ENCODE measurements around the gene CNTLN. TPM values are rescaled to one million over a fixed set of nuclear protein-coding genes. Genes with fewer than 3 reads are reported as not detected.

CNTLN gene
- total RNA-seq, 1 donor from 2014 or later = 14.1 TPM

- H3K36me3 Mint-ChIP-seq = peaks cover 12% of the 10 kb centered on the region
- H3K27me3 Mint-ChIP-seq = no peaks in the 10 kb centered on the region
- TF ChIP-seq, protein P1, sequence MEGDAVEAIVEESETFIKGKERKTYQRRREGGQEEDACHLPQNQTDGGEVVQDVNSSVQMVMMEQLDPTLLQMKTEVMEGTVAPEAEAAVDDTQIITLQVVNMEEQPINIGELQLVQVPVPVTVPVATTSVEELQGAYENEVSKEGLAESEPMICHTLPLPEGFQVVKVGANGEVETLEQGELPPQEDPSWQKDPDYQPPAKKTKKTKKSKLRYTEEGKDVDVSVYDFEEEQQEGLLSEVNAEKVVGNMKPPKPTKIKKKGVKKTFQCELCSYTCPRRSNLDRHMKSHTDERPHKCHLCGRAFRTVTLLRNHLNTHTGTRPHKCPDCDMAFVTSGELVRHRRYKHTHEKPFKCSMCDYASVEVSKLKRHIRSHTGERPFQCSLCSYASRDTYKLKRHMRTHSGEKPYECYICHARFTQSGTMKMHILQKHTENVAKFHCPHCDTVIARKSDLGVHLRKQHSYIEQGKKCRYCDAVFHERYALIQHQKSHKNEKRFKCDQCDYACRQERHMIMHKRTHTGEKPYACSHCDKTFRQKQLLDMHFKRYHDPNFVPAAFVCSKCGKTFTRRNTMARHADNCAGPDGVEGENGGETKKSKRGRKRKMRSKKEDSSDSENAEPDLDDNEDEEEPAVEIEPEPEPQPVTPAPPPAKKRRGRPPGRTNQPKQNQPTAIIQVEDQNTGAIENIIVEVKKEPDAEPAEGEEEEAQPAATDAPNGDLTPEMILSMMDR (conservative IDR thresholded peaks at IDR 0.05) = no peak
- no peaks in the 10 kb centered on the region for H3K4me1 Mint-ChIP-seq (ENCODE audit: unreplicated experiment)
- DNase-seq (ENCODE audit: extremely low spot score, unreplicated experiment) = no peak
- H3K9me3 Mint-ChIP-seq = no peaks in the 10 kb centered on the region
- no peak overlapping the region for H3K4me3 Mint-ChIP-seq
- H3K27ac Mint-ChIP-seq = no peak overlapping the region
Observed at GRCh38 chr9:17315341-17315740, 180.5 kb downstream of the CNTLN start.

DNA sequence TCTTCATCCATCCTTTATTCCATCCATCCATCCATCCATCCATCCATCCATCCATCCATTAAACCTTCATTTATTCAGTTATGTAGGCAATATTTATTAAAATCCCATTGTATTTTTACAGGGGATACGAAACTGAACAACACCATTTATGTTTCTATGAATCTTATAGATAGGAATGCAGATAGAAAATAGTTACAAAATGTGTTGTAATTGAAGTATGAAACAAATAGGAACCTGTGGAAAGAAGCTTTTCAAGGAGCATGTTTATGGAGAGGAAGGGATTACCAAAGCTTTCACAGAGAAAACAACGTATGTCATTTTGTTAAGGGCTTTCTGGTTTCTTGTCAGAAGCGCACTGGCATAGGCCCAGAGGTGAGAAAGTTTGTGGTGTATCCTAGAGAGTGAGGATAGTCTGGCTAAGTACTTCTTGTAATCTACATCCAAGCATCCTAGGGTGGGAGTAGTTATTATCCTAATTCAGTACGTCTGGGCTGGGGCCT lies 184.0 kb downstream of the CNTLN start:
- H3K9me3 Mint-ChIP-seq = no peaks in the 10 kb centered on the region
- no peak overlapping the region for H3K27ac Mint-ChIP-seq
- TF ChIP-seq, protein P1 (conservative IDR thresholded peaks at IDR 0.05) = no peak
- H3K36me3 Mint-ChIP-seq = peaks cover 9% of the 10 kb centered on the region
- no peaks in the 10 kb centered on the region for H3K27me3 Mint-ChIP-seq
- H3K4me1 Mint-ChIP-seq (ENCODE audit: unreplicated experiment) = no peaks in the 10 kb centered on the region
- H3K4me3 Mint-ChIP-seq = no peak overlapping the region
- DNase-seq (ENCODE audit: extremely low spot score, unreplicated experiment) = no peak

DNA sequence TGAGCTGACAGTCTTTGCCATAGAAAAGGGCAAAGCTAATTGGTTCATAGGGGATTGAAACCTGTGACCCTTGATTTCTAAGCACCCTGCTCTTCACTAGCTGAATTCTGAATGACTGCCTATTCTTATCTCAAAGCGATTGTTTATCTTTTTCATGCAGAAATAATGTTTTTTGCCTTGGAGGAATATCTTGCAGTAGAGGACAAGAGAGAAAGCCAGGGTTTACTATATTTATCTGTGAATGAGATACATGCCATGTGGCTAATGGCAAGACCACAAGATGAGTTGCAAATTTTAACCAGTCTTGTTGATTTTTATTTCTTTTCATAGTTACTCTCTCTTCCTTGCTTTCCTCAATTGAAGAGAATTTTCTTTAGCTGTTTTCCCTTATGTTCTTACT lies 185.0 kb downstream of the CNTLN start:
- no peak overlapping the region for H3K27ac Mint-ChIP-seq
- no peaks in the 10 kb centered on the region for H3K9me3 Mint-ChIP-seq
- TF ChIP-seq, protein P1 (conservative IDR thresholded peaks at IDR 0.05) = no peak

DNA sequence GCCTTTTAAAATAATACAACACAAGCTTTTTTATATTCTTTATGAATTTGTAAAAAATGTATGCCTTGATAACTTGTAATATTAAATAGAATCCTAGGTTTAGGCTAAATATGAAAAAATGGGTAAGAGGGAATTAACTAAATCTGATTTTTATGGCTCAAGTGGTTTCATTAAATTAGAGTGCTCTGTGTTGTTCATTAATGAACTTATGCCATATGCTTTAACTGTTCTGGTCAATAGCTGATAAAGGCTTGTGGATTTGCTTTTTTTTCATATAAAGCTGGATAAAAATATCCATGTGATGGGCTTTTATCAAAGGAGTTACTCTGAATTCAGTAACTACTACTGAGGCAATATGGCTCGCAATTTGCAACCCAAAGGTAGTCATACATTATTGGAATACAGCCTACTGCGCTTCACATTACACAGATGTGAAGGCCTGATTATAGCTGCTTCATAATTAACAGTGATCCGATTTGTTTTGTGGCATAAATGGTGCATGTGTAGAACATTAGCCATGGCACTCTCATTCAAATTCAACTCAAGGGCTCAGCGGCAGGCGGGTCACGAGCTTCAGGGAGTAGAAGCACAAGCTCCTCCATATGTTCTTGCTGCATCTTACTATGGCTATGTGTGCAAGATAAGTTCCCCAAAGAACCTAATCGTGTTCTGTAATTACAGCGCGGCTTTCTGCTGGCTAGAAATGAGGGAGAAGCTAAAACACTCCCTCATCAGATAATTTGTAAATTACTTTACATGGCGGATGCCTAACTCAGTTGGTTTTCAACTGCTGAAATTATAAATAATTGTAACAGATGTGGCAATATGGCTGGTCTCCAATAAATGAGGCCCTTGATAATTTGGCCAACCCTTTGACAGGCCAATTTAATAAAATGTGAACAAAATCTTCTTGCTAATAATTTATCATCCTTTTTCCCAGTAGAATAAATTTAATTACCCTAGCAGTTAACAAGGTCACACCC lies 188.3 kb downstream of the CNTLN start:
- Mint-ChIP-seq H3K36me3 (peaks cover 3% of the 10 kb centered on the region), H3K9me3 (no peaks in the 10 kb centered on the region), H3K4me1 (ENCODE audit: unreplicated experiment) (no peaks in the 10 kb centered on the region), H3K27ac (no peak overlapping the region), H3K27me3 (no peaks in the 10 kb centered on the region), H3K4me3 (no peak overlapping the region)
- no peak for DNase-seq (ENCODE audit: extremely low spot score, unreplicated experiment)
- TF ChIP-seq, protein P1 (conservative IDR thresholded peaks at IDR 0.05) = no peak

More for the DNA sequence above, 185.0 kb downstream of the CNTLN start:
- Mint-ChIP-seq H3K4me3 (no peak overlapping the region), H3K36me3 (peaks cover 9% of the 10 kb centered on the region), H3K4me1 (ENCODE audit: unreplicated experiment) (no peaks in the 10 kb centered on the region), H3K27me3 (no peaks in the 10 kb centered on the region)
- no peak for DNase-seq (ENCODE audit: extremely low spot score, unreplicated experiment)

- H3K9me3 Mint-ChIP-seq = no peaks in the 10 kb centered on the region
- H3K27me3 Mint-ChIP-seq = no peaks in the 10 kb centered on the region
Observed at GRCh38 chr9:17328331-17328730, 193.5 kb downstream of the CNTLN start.

More at GRCh38 chr9:17328331-17328730, 193.5 kb downstream of the CNTLN start:
- TF ChIP-seq, protein P1 (conservative IDR thresholded peaks at IDR 0.05) = no peak
- Mint-ChIP-seq H3K27ac (no peak overlapping the region), H3K4me3 (no peak overlapping the region), H3K4me1 (ENCODE audit: unreplicated experiment) (no peaks in the 10 kb centered on the region), H3K36me3 (no peaks in the 10 kb centered on the region)
- DNase-seq (ENCODE audit: extremely low spot score, unreplicated experiment) = no peak
